GM08714 (cell line): ENCODE data around the gene CCDC141.

Source experiments
- H3K4me3 ChIP-seq: fragments of 200-500 bp; sonication (Bioruptor generic); 2 replicates; pipeline ENCODE4 v1.5.1; 2014; ENCODE audit warnings: mild to moderate bottlenecking, low read length, inconsistent platforms
- ZNF274 ChIP-seq: IDR thresholded peaks from 2 replicates; pipeline ENCODE4 v1.6.1; 2012; ENCODE audit warnings: mild to moderate bottlenecking, low read depth, low read length

The CCDC141 gene

GRCh38 chr2:178915423-178916173, 134.3 kb downstream of the CCDC141 start:
- TF ChIP-seq ZNF274: no peak
- H3K4me3 ChIP-seq: no peak overlapping the region

DNA sequence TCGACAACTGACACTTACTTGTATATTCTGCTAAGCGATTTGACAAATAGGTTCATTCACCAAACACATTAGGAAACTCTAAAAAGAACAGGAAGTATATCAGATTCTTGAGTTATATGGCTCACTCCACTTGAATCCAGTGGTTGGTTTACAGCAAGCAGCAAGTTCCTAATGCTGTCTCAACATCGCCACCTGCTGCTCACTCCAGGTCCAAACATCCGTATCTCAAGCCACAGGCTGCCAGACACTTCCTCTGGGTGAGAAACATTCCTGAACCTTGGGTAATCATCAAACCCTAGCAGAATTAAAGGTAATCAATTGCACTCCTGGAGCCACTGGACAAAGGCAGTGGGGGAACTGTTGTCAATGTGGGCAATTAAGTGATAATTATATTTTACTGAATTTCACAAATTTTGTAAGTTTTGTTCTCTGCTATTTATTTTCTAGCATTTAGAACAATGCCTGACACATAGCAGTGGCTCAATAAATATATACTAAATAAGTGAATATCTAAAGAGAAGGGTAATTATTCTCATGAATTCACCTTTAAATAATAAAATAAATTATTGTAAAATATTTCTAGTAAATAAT, 135.6 kb downstream of the CCDC141 start:
- no peak overlapping the region for H3K4me3 ChIP-seq

GRCh38 chr2:178913049-178913441, 136.9 kb downstream of the CCDC141 start:
- H3K4me3 ChIP-seq: no peak overlapping the region
- TF ChIP-seq ZNF274: no peak

More for the DNA sequence above, 135.6 kb downstream of the CCDC141 start:
- TF ChIP-seq ZNF274: no peak

DNA sequence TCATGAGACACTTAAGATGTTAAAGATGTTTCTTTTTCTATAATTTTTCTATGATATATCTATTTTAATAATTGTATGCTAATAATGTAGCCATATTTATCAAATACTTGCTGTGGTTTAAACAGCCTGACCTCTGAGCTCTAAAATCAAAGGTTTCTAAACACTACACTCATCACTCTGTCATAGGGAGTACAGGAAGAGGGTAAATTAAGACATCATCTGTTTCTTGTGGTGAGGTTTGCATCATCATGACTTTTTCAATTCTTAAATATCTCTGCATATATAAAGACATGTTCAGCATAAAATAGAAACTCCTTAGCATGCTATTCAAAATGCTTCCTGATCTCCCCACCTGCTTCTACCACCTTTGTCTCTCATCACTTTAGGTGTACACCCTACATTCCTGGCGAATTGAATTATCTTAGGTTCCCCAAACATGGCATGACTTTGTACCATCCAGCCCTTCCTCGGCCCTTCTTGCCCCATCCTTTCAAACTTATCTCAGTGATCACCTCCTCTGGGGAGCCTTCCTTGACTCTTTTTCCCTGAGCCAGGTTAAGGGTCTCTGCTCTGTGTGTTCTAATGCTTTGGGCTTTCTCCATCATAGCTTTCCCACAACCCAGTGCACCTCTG, 137.4 kb downstream of the CCDC141 start:
- no peak overlapping the region for H3K4me3 ChIP-seq
- TF ChIP-seq ZNF274: no peak

- no peak for TF ChIP-seq ZNF274
- no peak overlapping the region for H3K4me3 ChIP-seq
Measured at GRCh38 chr2:178911039-178911438, 138.9 kb downstream of the CCDC141 start.

GRCh38 chr2:178910005-178910404, 139.9 kb downstream of the CCDC141 start:
- TF ChIP-seq ZNF274: no peak
- H3K4me3 ChIP-seq: no peak overlapping the region

DNA sequence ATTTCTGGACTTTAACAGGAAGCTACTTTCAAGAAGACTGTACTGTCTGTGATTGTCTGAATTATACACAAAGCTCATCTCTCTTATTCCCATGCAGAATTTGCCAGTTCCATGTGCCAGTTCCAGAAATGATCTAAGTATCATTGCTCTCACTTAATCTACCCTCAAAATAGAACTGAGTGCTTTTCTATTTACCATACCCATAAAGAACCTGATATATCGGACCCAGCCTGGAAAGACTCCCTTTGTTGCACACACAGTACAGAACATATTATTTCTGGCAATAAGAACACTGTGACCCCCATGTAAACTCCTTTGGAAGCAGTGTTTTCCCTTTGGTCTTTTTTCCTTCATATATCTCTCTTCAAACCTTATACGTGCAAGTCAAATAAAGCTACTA, 140.4 kb downstream of the CCDC141 start:
- no peak overlapping the region for H3K4me3 ChIP-seq
- TF ChIP-seq ZNF274: no peak

- no peak overlapping the region for H3K4me3 ChIP-seq
- TF ChIP-seq ZNF274: no peak
Measured at GRCh38 chr2:178908810-178909209, 141.1 kb downstream of the CCDC141 start.

DNA sequence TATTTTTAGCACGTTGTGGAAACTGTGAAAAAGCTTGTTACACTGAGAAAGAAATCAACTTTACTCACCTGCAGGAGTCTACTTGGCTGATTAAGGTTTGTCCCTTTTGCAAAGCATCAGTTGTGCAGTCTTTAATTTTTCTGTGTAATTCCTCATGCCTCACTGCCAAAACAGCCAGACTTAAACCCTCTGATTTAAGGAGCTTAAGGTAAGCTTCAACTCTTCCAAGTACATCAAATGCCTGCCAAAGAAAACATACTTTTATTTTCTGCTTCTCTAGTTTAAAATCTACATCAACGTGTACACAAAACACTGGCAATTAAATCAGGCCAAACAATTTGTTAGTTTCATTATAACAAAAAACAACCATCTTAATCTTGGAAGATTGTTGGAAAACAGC, 144.7 kb downstream of the CCDC141 start:
- H3K4me3 ChIP-seq: no peak overlapping the region
- no peak for TF ChIP-seq ZNF274

GRCh38 chr2:178899656-178900055, 150.3 kb downstream of the CCDC141 start:
- TF ChIP-seq ZNF274: no peak
- H3K4me3 ChIP-seq: no peak overlapping the region

GRCh38 chr2:178895872-178896271, 154.1 kb downstream of the CCDC141 start:
- TF ChIP-seq ZNF274: no peak

GRCh38 chr2:178895171-178895570, 154.8 kb downstream of the CCDC141 start:
- H3K4me3 ChIP-seq: no peak overlapping the region
- TF ChIP-seq ZNF274: no peak

More at GRCh38 chr2:178895872-178896271, 154.1 kb downstream of the CCDC141 start:
- H3K4me3 ChIP-seq: no peak overlapping the region

GRCh38 chr2:178892751-178893625, 156.9 kb downstream of the CCDC141 start:
- TF ChIP-seq ZNF274: no peak
- no peak overlapping the region for H3K4me3 ChIP-seq

DNA sequence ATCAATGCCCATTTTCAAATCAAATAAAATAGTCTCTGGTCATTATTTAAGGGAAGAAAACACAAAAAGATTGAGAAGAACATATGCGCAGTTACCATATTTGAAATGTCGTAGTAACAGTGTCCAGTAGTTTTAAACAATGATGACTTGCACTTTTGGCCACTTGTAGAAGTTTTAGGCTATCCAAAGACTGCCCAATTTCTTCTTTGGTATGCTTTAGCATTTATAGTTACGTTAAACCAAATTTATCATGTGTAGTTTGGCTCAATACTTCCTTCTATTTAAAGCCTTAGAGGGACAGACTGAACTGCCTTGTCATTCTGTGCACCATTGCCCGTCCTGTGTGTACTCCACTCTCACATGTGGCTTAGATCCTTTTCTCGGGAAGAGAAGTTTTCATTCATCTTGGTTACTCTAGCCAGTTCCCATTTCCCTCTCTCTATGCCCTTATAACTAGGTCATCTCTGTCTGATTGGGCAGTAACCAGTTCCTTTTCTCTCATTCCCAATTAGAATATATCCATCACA, 157.9 kb downstream of the CCDC141 start:
- TF ChIP-seq ZNF274: no peak
- no peak overlapping the region for H3K4me3 ChIP-seq
